GM06990 (cell line): ENCODE data around the gene FOLR1.

Experiments used
- DNase-seq: peaks from one replicate; pipeline ENCODE4 v3.0.0-alpha.2; 2011; ENCODE audit not compliant: insufficient read length; ENCODE audit errors: extremely low read depth
- H3K27me3 ChIP-seq: replicated peaks from 2 replicates; pipeline ENCODE4 v1.6.0; 2011; ENCODE audit warnings: low read length; ENCODE audit not compliant: control insufficient read depth, insufficient read depth
- H3K36me3 ChIP-seq: 2 replicates; pipeline ENCODE4 v1.5.1; 2011; ENCODE audit warnings: low read length; ENCODE audit not compliant: control insufficient read depth, insufficient read depth
- H3K4me3 ChIP-seq: replicated peaks from 2 replicates; pipeline ENCODE4 v1.5.1; 2011; ENCODE audit warnings: low read depth, mild to moderate bottlenecking, control low read depth, low read length
- TF ChIP-seq, protein P1 (sequence below): IDR thresholded peaks from 2 replicates; pipeline ENCODE4 v1.5.1; 2011; ENCODE audit warnings: low read length, control low read depth, mild to moderate bottlenecking, inconsistent platforms; ENCODE audit not compliant: insufficient read depth, poor library complexity, severe bottlenecking

Gene FOLR1

DNA sequence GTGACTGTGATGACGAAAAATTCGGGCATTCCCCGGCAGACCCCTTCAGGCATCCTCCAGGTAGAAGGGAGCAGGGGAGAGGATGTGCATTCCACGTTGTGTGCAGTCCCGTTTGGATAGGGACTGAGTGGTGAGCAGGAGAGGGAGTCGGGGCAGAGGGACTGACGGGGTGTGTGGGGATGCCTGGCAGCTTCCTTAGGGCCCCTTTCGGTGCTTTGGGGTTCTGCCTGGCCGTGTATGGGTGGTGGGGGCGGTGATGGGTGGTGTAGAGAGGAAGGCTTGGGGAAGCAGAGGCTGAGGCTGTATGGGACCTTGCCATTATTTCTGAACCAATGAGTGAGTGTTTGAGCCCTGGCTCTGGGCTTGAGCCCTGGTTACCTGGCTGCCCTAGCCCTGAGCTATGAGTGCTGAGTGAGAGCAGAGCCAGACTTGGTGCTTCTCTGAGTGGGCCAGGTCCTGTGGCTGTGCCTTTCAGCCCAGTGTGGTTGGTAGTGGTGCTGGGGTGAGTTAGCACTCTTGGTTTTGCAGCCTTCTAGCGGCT, 33.5 kb downstream of the FOLR1 start:
- peak; percentile 38 for DNase-seq
- H3K4me3 ChIP-seq: peak overlapping the region; percentile 79
- H3K36me3 ChIP-seq: peaks cover 26% of the 10 kb centered on the region
- no peaks in the 10 kb centered on the region for H3K27me3 ChIP-seq
- TF ChIP-seq, protein P1, sequence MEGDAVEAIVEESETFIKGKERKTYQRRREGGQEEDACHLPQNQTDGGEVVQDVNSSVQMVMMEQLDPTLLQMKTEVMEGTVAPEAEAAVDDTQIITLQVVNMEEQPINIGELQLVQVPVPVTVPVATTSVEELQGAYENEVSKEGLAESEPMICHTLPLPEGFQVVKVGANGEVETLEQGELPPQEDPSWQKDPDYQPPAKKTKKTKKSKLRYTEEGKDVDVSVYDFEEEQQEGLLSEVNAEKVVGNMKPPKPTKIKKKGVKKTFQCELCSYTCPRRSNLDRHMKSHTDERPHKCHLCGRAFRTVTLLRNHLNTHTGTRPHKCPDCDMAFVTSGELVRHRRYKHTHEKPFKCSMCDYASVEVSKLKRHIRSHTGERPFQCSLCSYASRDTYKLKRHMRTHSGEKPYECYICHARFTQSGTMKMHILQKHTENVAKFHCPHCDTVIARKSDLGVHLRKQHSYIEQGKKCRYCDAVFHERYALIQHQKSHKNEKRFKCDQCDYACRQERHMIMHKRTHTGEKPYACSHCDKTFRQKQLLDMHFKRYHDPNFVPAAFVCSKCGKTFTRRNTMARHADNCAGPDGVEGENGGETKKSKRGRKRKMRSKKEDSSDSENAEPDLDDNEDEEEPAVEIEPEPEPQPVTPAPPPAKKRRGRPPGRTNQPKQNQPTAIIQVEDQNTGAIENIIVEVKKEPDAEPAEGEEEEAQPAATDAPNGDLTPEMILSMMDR: no peak

DNA sequence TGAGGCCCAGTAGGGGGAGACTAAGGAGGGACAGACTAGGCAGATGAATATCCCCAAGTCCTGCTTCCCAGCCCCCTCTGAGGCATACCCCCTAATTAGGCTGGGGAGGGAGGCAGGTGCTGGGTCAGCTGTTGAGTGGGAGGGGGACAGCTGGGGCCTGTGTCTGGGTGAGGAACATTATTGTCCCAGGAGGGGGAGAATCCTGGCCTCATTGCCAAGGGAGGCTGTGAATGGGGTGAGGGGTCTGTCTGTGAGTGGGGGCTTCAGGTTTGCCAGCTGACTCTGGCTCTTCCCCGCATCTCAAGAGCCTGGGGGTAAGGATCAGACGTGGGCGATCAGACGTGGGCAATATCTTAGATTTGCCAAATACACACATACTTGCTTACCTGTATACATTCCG, 34.8 kb downstream of the FOLR1 start:
- Histone ChIP-seq H3K4me3 (no peak overlapping the region), H3K36me3 (peaks cover 35% of the 10 kb centered on the region), H3K27me3 (no peaks in the 10 kb centered on the region)
- no peak for DNase-seq
- TF ChIP-seq, protein P1: no peak

DNA sequence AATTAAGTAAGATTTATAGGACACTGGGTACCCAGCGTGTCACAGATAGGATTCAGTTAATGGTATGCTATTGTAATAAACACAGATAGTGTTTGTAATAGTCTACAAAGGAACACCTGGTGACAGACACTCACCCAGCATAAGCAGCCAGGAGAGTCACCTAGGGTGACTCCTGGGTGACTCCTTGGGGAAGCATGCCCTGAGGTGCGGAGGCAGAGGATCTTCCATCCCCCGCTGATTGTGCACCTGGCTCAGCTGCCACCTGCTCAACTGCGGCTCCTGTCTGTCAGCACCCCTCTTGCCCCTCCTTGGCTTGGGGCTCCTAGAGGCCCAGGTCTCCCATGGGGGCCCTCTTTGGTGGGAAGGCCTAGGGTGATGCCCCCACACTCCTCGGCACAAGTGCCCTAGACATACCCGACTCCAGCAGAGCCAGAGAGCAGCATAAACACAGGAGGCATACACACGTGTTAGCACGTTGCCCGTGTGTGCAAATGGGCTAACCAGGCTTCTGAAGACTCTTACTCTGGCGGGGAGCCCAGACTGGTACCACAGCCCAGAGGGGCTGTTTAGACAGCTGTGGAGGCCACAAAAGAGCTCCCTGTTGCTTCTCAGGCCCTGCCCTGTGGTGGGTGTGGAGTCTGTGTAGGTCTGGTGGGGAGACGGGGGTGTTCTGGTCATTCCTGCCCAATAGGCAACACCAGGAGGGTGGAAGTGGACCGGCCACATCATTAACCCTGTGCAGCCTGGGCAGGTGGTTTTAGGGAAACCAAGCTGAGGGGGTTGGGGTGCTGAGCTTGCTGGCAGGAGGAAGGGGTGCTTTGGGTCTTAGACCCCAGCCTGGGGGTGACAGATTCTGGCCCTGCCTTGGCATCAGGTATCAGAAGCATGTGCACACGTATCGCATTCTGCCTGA, 35.6 kb downstream of the FOLR1 start:
- H3K36me3 ChIP-seq: peaks cover 38% of the 10 kb centered on the region
- TF ChIP-seq, protein P1: no peak
- no peak overlapping the region for H3K4me3 ChIP-seq
- DNase-seq: no peak
- H3K27me3 ChIP-seq: no peaks in the 10 kb centered on the region

DNA sequence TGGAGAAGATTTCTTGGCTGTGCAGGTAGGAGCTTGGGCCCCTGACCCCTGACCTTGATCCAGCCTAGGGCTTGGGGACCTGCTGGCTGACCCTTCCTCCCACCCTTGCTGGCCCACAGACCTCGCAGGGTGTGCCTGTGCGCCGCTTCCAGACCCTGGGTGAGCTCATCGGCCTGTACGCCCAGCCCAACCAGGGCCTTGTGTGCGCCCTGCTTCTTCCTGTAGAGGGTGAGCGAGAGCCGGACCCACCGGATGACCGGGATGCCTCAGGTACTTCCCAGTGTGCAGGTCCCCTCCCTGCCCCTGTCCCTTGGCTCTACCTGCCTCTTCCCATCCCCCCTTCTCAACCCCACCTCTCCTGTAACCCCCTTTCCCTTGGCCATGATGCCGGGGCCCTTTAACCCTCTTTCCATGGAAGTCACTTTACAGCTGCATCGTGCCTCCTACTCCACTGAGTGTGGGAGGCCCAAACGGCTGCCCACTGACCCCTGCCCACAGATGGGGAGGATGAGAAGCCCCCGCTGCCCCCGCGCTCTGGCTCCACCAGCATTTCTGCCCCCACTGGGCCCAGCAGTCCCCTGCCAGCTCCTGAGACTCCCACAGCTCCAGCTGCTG, 36.4 kb downstream of the FOLR1 start:
- TF ChIP-seq, protein P1: no peak
- DNase-seq: no peak
- no peaks in the 10 kb centered on the region for H3K27me3 ChIP-seq
- H3K4me3 ChIP-seq: no peak overlapping the region
- H3K36me3 ChIP-seq: peaks cover 45% of the 10 kb centered on the region

DNA sequence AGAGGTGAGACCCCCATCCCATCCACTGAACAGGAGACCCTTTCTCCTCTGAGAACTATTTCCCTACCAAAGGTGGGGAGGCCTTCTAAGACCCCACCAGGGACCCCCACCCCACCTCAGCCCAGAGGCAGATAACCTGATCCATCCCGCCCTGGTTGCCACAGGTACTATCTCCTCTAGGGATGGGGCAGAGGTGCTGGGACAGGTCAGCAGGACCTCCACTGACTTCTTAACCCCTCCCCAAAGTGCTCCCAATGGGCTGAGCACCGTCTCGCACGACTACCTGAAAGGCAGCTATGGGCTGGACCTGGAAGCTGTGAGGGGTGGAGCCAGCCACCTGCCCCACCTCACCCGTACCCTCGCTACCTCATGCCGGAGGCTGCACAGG, 36.9 kb downstream of the FOLR1 start:
- peaks cover 47% of the 10 kb centered on the region for H3K36me3 ChIP-seq
- TF ChIP-seq, protein P1: no peak
- no peak overlapping the region for H3K4me3 ChIP-seq
- DNase-seq: no peak
- no peaks in the 10 kb centered on the region for H3K27me3 ChIP-seq
